Lung microvascular endothelial cell (primary cell): Measurements from ENCODE around the gene CNGB1. TPM values are rescaled to one million over a fixed set of nuclear protein-coding genes. Genes with fewer than 3 reads are reported as not detected.
"Not testable (repeated sequence)": the region's sequence is repeated elsewhere in the genome, so short reads cannot be mapped to it uniquely, and the experiment has no call there.

Experiments
- DNase-seq, 2 donors: peaks; one replicate each; pipeline versions ENCODE4 v3.0.0 to v3.0.0-alpha.2; 2010; ENCODE audit warnings: low read depth in 2 of 2
- total RNA-seq: library from RNA; depleted of rRNA; stranded (reverse); fragments of >200 nt; gene quantifications from 2 replicates; pipeline ENCODE4 v1.2.1, GENCODE V29; 2014

CNGB1 gene
- total RNA-seq, 1 donor from 2014 or later = not detected

DNA sequence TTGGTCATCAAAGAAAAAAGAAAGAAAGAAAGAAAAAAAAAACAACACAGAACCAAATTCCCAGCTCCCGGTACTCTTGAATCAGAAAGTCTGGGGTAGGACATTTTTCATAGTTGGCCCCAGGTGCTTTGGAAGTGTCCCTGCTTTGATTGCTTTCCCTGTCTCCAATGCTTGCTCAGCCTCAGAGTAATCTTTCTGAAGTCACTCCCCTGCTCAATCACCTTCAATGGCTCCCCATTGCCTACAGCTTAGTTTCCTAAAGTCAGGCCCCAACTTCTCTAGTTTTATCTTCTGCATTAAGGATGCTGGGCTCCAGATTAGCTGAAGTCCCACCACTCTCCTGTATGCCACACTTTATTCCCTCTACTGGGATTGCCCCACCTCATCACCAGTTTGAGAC lies 17.1 kb downstream of the CNGB1 start:
- no peak for DNase-seq

DNA sequence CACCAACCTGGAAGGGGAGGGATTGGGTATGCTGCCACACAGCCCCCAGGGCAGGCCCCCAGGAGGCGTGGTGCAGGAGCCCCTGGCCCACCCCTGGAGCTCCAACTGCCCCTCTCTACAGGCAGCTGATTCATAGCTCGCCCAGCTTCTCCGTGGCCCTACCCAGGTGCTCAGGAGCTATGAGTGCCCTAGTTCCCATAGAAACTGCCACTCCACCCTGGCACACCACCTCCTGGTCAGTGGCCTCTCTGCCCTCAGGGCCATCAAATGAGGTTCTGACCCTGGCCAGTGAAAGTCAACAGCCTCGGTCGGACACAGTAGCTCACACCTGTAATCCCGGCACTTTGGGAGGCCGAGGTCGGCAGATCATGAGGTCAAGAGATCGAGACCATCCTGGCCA lies 18.0 kb downstream of the CNGB1 start:
- no peak for DNase-seq

DNA sequence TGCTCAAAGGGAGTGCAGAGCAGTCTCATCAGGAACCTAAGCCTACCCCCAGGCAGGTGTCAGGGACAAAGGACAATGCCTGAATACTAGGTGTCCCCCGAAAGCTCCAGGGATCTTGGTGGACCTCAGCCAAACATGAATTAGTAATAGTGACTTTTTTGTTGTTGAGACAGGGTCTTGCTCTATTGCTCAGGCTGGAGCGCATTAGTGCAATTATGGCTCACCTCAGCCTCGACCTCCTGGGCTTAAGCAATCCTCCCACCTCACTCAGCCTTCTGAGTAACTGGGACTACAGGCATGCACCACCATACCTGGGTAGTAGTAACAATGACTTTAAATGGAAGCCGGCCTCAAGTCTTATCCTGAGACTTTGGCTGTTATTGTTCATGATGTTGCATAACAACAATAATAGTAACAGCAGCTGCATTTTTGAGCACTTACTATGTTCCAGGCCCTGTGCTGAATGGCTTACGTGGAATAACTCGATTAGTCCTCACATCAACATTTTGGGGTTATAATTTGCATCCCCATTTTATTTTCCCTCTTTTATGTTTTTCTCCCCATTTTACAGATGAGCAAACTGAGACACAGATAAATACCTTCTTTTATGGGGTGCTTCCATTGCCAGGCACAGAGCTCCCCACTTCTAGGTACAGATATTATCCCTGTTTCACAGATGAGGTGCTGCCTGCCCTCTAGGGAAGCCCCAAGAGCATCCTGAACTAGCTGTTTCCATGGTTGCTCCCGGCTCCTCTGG lies 19.5 kb downstream of the CNGB1 start:
- no peak for DNase-seq

DNA sequence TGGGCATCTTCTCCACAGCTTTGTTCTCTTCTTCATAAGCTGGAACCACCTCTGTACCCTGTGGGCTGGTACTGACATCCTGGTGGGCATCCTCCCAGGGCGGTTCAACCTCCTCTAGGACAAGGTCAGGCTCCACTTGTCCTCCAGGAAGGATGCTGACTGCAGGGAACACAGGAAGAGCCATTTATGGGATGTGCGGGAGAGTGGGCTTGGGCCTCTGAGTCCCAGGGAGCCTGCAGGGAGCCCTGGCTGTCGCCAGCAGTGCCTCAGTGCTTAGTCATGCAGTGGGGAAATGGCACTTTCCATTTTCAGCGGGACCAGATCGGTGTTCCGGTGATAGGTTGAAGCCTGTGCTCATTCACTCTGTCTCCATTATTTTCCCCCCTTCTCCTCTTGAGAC lies 20.5 kb downstream of the CNGB1 start:
- no peak for DNase-seq

DNA sequence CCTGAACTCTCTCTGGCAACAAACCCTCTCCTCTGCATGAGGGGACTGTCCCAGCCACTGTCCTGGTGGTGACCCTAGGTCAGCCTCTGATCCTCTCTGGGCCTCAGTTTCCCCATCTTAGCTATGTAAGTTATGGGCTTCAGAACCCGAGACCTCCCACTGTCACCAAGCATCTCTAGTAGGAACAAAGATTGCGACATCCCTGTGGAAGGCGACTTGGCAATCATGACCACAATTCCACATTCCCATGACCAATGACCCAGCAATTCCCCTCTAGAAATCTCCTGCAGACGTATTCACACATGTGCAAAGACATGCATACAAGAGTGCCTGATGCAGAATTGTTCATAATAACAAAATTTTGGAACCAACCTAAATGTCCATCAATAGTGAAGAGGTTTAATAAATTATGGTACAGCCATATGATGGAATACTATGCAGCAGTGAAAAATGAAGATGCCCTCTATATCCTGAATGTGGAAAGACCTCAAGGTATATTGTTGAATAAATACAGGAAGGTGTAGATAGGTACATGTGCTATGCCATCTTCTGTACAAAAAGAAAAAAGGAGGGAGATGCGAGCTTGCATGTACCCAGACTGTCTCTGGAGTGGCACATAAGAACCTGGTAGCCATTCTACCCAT lies 21.2 kb downstream of the CNGB1 start:
- no peak for DNase-seq

DNA sequence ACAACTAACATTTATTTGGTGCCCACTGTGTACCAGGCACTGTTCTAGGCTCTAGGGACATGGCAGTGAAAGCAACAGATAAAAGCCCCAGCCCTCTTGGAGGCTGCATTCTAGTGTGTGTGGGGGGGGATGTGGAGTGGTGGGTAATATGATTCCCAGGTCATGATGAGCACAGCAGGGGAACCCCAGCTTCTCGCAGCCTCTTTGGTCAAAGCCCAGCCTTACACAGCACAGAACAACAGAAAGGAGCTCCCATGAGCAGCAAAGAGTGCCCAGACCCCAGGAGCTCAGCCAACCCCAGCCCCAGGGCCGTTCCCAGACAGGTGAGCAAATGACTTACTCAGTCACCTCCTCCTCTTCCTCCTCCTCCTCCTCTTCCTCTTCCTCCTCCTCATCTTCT lies 21.9 kb downstream of the CNGB1 start:
- DNase-seq = no peak

DNA sequence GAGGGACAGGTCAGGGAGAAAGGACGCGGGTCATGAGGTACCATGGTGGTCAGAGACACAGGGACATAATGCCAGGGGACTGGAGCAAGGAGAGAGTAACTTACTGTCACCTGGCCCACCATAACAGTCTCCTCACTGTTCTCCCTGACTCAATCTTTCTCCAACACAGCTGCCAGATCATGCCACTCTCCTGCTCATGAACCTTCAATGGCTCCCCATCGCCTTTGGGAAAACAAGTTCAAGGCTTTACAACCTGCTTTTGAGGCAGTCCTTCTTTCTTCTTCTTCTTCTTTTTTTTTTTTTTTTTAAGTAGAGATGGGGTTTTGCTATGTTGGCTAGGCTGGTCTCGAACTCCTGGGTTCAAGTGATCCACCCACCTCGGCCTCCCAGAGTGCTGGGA lies 22.9 kb downstream of the CNGB1 start:
- no peak for DNase-seq

DNA sequence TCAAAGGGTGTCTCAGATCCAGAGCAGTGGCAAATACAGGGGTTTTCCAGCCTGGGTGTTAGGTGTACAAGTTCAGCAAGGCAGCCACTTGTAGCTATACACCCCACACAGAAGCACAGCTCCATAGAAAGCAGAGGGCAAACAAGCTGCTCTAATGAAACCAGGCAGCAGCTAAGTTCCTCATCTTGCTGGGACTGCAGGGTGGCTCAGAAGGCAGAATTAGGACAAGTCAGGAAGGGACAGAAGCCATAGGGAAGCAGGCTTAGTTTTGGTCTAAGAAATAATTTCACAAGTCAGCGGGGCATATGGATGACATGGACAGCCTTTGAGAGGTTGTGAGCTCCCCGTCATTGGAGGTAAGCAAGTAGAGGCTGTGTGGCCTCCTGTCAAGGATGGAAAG lies 23.7 kb downstream of the CNGB1 start:
- DNase-seq = no peak

DNA sequence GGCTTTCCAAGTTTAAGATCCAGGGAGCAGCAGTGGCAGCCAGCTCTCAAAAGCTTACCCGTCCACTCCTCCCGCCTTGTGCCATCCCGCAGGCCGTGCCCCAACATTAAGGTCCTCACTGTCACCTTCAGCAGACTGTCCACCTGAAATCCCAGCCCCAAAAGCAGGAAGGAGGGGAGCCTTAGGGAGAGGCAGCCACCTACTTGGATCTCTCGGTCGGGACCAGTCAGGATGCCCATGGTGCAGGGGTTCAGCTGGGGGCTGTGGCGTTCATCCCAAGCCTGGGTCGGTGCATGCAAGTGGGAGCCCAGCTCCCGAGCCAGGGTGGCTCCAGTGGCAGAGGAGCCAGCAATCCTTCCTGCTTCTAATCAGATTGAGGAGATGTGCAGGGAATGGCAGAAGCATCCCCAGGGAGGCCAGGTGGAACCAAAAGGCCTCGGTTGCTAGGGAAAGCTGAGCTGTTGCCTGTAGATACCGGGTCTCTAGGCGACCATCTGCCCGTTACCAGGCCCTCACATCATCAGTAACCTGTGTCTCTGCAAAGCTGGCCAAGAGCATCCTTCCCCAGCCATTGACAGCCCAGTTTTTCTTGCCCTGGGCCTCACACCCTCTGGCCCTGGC lies 24.6 kb downstream of the CNGB1 start:
- no peak for DNase-seq

DNA sequence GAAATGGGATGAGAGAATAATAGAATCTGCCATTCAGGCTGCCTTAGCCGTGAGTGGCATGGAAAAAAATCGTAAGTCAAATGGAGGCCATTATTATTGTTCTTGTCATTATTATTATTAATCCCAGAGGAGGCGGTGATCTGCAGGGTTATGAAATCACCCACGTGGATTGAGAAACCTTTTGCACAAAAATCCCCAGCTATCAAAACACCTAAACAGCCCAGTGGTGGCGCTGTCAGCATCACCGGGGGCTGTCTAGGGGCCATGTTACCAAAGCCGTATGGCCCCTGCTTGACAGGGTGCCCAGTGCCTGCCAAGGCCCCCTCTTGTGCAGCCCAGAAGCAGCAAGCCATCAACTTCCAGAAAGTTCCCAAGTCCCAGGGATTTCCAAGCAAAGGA lies 25.2 kb downstream of the CNGB1 start:
- no peak for DNase-seq

DNA sequence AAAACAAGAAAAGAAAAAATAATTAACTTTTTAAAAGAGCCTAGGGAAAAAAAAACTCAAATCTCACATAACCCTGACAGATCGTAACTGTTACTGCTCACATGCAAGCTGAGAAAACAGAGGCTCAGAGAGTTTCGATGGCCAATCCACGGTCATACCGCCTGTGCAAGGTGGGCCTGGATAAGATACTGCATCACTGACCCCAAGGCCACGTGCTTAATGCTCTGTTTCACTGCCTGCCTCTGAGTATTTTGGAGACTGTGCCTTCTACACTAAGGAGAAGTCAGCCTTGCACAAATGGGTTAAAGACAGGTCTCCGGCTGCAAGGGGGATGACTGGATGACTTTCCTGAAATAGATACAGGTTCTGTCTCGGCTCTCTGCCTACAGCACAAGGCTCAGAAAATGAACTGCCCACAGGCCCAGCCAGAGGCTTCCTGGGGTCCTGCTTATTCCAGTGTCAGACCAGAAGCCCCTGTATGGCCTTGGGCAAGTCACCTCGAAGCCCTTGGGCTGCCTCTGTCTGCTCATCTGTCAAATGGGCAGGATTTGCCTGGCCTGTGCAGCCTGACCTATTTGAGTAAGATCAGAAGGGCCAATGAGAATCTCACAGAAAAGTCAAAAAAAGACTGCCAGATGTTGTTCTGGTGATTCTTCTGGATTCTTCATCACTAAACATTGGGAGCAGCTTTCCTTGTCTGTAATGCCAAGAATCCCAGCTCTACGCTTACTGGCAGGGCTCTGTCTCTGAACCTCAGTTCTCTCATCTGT lies 25.8 kb downstream of the CNGB1 start:
- DNase-seq = no peak

DNA sequence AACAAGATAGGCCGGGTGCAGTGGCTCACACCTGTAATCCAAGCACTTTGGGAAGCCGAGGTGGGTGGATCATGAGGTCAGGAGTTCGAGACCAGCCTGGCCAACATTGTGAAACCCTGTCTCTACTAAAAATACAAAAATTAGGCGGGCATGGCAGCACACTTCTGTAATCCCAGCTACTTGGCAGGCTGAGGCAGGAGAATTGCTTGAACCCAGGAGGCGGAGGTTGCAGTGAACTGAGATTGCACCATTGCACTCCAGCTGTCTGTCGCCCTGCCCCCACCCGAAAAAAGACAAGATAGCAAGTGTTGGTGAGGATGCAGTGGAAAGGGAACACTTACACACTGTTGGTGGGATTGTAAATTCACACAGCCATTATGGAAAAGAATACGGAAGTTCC lies 27.5 kb downstream of the CNGB1 start:
- DNase-seq = not testable (repeated sequence)

DNA sequence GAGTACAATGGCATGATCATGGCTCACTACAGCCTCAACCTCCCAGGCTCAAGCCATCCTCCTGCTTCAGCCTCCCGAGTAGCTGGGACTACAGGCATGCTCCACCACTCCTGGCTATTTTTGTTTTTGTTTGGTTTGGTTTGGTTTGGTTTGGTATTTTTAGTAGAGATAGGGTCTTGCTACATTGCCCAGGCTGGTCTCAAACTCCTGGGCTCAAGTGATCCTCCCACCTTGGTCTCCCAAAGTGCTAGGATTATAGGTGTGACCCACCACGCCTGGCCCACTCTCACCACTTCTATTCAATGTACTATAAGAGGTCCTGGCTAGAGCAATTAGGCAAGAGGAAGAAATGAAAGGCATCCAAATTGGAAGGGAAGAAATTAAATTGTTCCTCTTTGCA lies 29.0 kb downstream of the CNGB1 start:
- not testable (repeated sequence) for DNase-seq

DNA sequence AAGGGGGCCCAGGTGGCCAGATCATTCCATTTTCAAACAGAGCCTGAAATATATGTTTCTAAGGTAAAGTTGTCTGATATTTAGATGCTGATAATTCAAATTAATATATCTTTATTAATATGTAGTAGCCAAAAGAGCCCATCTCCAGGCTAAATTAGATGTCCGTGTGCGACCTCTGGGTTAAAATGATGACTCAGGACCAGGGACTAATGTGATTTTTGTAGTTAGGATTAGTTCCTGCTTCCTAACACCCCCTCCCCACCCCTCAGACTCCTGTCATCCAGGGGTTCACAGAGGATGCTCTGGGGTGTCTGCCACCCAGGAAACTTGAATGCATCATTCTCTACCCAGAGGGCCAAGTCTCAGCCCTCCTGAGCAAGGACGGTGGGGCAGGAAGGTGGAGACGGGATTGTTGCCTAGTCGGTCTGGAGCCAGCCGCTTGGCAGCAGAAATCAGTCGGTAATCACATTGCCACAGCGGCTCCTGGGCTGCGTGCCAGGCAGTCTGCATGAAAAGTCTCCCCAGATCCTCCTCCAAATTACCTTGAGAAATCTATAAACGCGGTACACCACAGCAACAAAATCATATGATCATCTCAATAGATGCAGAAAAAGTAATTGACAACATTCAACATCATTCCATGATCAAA lies 29.8 kb downstream of the CNGB1 start:
- DNase-seq = peak; percentile 7 to 25

DNA sequence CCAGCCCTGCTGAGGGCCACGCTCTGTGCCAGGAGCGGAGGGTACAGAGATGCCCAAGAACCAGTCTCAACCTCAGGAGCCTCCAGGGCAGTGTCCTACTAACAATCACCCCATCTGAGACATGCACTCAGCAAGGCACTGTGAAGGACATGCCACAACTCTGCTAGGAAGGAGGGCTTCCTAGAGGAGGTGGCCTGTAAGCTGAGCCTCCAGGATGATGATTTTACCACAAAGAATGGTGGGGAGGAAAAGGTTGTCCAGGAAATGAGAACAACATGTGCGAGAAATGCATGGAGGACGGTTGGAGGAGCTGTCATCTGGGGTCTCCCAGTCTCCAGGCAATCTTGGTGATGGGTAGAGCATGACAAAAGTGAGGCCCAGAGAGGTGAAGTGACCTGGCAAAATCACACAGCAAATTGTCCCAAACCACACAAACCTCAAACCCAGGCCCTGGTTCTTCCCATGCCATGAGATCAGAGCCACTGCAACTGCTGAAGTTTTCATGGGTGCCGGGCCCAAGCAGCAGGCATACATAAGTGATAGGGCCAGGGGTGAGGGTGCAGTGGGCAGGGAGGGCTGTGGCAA lies 30.5 kb downstream of the CNGB1 start:
- no peak for DNase-seq

DNA sequence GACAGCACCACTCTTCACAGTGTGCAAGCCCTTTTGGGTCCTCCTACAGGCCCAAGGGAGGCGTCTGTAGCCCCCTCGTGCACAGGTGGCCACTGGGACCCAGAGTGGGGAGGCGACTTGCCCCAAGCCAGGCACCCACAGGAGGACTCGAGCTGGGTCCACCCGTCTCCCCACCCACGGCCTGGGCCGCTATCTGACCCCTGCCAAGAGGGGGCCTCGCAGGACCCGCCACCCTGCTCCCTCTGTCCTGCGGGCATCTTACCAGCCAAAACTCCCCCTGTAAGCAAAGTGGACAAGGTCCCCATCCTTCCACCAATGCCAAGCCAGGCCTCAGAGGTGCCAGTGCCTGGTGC lies 31.1 kb downstream of the CNGB1 start:
- no peak for DNase-seq

DNA sequence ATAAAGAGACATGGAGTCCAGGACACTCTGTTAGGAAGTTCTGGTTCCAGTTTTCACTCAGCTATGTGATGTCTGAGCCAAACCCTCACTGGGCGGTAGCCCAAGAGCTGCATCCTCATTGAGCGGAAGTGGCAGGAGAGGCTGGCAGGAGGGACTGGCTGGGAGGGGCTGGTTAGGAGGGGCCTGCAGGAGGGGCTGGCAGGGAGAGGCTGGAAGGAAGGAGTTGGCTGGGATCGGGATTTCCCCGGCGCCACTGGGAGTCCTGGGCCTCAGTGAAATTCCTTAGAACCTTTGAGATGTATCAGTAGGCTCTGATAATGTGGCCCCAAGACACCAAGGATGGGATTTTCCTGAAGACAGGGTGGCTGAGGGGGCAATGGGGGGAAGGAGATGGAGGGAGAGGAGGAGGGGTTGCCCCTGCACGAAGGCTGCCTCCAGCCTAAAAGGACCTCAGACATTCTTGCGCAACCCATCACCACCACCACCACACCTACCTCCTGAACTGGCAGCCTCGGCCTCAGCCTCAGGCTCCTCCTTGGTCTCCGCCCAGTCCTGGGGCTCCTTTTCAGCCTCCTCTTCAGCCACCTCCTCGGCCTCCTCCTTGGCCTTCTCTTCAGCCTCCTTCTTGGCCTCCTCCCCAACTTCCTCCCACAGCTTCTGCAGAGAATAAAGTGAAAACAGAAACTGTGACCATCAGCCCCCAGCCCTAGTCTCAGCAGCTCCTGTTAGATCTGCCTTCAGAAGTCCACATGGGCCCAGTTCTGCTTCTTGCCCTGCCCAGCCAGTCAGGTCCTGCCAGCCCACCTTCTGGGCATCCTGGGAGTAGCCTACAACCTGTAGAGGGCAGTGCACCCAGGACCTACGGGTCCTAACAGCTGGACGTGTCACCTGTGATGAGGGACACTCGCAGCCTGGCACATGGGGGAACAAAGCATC lies 31.7 kb downstream of the CNGB1 start:
- DNase-seq = peak; percentile 27 to 53

DNA sequence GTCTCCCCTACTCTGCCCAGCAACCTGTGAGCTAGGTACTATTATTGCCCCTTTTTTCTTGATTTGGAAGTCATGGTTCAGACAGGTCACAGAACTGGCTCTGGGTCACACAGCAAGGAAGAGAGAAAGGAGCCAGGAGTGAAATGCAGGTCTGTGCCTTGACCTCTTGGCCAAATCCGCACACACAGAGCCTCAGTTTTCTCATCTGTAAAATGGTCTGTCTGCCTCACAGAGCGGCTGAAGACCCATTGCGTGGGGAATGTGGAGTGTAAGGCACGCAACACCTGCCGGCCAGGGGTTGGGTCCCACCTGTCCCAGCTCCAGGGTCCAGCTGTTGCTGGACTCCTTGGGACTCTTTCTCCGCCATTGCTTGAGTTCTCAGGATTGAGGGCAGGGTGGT lies 32.4 kb downstream of the CNGB1 start:
- DNase-seq = no peak

DNA sequence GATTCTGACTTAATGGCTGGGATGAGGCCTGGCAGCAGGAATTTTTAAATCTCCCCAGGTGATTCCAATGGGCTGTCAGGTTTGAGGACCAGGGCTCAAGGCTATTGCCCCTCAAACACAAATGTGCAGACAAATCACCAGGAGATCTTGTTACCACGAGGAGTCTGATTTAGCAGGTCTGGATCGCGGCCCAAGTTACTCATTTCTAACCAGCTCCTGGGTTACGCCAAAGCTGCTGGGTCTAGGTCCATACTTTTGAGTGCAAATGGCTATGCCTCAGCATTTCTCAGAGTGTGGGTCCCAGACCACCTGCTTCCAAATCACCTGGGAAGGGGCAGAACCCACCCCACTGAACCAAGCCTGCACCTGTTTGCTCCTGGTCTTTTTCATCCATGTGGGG lies 33.1 kb downstream of the CNGB1 start:
- no peak for DNase-seq

DNA sequence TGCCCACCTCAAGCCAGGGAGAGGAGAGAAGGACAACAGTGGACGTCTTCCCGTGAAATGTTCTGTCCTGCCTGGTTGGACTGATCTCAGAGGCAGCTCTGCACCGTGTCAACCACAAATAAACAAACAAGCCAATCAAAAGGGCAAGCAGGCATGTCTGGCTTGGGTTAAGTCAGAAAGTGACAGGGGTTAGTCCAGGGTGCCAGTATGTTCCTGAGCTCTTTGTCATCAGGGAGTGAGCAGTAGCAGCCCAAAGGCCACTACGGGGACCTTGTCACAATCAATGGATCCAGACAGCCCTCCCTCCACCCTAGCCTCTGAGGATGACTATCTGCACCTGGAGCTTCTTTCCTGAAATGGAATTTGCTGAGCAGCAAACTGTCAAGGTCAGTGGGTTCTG lies 35.0 kb downstream of the CNGB1 start:
- no peak for DNase-seq
